IPS-NIHi7 (cell line): ENCODE measurements around the gene IFNA7.
"Not testable (repeated sequence)": the region's sequence is repeated elsewhere in the genome, so short reads cannot be mapped to it uniquely, and the experiment has no call there.

Experiments
- DNase-seq: peaks from one replicate; pipeline ENCODE4 v3.0.0; 2012; ENCODE audit warnings: mixed read lengths; ENCODE audit errors: extremely low spot score

The IFNA7 gene

GRCh38 chr9:21182810-21183736, 18.9 kb downstream of the IFNA7 start:
- DNase-seq = peak; percentile 13

- DNase-seq = no peak
Measured at GRCh38 chr9:21174671-21175070, 27.3 kb downstream of the IFNA7 start.

GRCh38 chr9:21172156-21172555, 29.8 kb downstream of the IFNA7 start:
- no peak for DNase-seq

GRCh38 chr9:21171351-21171750, 30.7 kb downstream of the IFNA7 start:
- DNase-seq = no peak

- not testable (repeated sequence) for DNase-seq
Measured at GRCh38 chr9:21166560-21166959, 35.4 kb downstream of the IFNA7 start, which contains the start of gene IFNA21. Gene IFNA21, minus strand, starts transcription at chr9:21166660. Its CDS starts 48 bp downstream, at chr9:21166612.

GRCh38 chr9:21165516-21165915, 36.5 kb downstream of the IFNA7 start:
- DNase-seq = no peak

GRCh38 chr9:21160178-21160577, 41.8 kb downstream of the IFNA7 start:
- no peak for DNase-seq

GRCh38 chr9:21155501-21155900, 46.5 kb downstream of the IFNA7 start:
- no peak for DNase-seq

GRCh38 chr9:21154018-21154608, 47.9 kb downstream of the IFNA7 start:
- peak; percentile 61 for DNase-seq

- DNase-seq = peak; percentile 38
Measured at GRCh38 chr9:21153336-21154017, 48.5 kb downstream of the IFNA7 start.
